Activated CD4-positive, CD25-positive, alpha-beta regulatory T cell treated with anti-CD3 and anti-CD28 coated beads, Interleukin-2, amount 50 U/mL, for 24 hours (primary cell): ENCODE data around the gene JAG2.

ENCODE experiments used
- ATAC-seq, 2 donors: fragments of 150-1000 bp; cut with Tn5 transposase; one replicate each; pipeline ENCODE4 v1.10.0; 2021; ENCODE audit warnings: mild to moderate bottlenecking in 1 of 2, moderate library complexity in 1 of 2

JAG2 gene

DNA sequence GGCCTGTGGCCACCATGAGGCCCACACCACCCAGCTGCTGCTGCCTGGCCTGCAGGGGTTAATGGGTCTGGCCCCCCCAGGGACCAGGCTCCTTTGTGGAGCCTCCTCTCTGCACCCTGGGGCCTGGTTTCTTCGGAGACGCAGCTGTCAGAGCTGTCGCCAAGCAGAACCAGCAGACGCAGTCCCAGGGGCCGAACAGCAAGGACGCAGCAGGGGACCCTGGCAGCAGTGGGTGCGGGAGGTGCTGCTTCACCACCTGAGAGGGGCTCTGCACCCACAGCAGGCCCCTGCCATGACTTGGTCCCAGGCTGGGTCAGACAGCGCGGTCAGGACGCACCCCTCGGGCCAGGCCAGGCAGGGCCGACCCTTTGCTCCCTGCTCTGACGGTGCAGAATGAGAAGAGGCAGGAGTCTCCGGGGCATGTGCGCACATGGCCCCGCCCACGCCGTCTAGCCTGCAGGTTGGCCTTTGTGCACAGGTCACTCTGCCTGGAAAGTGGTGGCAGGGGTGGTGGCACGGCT, 30.5 kb downstream of the JAG2 start:
- no peak for ATAC-seq

DNA sequence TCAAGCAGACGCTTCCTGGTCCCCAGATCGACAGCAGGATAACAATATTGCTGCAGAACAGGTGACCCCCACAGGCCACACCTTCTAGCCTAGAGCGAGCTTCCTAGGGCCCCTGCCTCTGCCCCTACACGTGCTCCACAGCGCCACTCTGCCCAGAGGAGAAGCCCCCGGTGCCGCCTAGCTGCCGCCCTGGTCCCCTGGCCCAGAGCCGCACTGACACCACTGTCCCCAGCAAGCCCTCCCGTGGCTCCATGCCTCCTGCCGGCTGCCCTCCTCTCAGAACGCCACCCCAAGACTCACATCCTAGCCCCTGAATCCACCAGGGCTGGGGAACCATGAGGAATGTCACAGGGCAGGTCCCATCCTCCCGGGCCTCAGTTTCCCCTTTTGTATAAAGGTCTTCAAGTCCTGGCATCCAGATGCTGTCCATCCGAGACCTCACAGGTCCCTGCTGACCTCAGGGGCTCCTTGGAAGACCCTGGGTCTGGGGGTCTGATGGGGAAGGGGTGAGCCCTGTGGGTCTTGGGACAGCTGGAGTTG, 31.0 kb downstream of the JAG2 start:
- ATAC-seq, result no peak

DNA sequence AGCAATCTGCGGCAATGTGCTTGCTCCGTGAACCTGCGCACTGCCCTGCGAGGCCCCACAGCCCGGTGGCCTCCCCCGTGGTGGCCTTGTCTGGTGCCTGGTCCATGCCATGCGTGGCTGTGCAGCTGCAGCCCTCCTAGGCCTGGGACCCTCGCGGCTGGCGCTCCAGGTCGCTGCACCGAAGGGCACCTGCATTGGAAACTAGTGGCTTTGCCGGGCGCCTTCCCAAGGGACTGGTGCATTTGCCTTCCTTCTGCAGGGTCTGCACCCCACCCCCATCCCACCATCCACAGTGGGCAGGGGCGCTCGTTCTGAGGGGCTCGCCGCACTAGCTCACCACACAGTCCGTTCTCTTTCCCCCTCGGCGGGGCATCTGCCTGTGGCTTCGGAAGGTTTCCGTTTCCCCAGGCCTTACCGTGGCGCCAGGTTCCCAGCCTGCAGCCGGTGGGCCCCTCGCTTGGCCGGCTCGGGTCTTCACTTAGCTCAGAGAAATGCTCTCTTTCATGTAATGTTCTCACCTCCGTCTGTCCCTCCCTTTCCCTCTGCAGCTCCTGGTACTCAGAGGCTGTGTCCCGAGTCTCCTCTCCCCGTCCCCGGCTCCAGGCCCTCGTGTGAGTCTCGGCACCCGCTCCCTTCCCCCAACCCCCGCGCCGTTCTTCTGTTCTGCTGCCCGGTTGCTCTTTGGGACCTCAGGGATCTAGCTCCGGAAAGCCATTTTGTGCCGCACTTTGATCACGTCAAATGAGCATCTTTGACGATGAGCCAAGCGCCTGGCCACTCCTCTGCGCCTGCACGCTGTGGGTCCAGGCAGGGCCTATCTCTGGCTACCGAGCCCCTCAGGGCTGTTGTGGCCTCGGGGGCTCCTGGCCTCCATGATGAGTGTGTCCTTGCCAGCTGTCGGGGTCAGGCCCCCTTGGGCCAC, 31.9 kb downstream of the JAG2 start:
- ATAC-seq, result no peak

DNA sequence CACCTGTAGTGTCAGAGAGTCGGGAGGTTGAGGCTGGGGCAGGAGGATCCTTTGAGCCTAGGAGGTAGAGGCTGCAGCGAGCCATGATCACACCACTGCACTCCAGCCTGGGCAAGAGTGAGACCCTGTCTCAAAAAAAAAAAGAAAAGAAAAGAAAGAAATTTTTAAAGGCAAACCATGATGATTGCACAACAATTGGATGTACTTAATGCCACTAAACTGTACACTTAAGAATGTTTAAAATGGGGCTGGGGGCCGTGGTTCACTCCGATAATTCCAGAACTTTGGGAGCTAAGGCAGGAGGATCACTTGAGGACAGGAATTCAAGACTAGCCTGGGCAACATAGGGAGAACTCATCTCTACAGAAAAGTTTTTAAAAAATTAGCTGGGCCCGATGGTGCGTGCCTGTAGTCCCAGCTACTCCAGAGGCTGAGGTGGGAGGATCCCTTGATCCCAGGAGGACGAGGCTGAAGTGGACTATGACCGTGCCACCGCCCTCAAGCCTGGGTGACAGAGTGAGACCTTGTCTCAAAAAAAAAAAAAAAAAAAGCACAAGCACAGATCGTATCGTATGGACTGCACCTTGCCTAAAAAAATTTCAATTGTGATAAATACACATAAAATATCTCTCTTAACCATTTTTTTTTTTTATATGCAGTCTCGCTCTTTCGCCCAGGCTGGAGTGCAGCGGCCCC, 32.7 kb downstream of the JAG2 start:
- ATAC-seq, result no peak

DNA sequence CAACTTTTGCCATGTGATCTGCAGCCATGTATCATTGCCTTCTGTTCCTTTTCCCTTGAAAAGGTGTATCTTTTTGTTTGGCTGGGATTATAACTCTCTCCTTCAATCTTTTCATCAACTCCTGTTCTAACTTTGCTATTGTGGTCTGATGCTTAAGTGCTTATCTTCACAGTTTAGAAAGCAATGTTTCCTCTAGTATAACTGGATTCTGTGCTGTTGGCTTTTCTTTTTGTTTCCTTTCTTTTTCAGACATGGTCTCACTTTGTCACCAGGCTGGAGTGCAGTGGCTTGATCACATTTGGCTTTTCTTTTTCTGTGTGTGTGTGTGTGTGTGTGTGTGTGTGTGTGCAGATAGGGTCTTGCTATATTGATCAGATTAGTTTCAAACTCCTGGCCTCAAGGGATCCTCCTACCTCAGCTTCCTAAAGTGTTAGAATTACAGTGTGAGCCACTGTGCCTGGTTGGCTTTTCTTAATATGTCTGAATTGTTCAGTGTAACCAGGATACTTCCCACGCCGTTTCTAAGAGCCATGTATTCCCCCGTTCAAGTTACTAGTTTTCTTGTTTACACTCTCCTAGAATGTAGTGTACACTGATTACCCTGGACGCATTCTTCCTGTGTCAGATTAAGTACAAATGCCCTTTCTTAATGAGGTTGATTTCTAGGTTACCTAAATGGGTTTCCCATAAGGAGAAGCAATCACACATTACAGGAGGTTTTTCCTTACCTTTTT, 35.5 kb downstream of the JAG2 start:
- ATAC-seq, result no peak

DNA sequence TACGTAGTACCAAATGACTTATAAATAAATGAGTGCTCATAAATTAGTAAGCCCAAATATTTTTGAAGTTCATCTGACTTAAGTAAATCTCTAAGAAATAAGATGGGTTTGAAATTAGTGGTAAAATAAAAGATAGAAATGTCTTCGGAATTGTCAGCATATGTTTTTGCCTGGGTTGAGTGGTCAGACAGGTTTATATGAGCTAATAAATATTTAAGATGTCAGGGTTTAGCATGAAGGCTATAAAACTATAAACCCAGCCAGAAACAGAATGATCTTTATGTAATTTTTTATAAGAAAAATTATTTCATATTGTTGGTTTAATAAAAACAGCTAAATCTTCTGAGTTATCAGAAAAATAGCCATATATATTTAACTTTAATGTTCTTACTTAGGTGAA, 37.3 kb downstream of the JAG2 start:
- ATAC-seq, result no peak

DNA sequence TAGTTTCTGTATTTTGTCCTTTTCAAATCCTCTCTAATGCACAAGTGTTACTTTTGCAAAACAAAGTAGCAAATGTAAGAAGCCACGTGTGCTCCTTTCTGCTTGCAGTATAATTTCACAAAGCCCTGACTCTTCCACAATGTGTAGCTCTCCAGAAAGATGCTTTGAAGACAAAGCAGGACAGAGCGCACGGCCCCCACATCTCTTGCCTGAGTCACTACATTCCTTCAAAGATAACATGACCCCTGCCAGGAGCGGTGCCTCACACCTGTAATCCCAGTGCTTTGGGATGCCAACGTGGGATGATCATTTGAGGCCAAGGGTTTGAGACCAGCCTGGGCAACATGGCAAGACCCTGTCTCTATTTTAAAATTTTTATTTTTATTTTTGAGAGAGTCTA, 40.5 kb downstream of the JAG2 start:
- ATAC-seq, result no peak

DNA sequence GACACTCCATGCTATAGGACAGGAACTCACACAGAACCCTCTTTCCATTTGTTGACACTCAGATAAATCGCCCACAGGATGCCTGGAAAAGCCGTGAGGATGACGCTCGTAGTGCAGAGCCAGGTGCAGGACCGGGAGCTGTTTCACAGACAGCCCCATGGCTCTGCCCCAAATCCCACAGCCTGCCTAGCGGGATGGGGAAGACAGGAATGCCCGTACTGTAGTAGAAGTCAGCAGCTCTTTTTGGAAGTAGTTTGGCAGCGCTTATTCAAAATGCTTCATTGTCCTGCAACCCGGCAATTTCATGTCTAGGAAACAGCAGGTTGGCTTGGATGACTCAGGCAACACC, 41.6 kb downstream of the JAG2 start:
- no peak for ATAC-seq

DNA sequence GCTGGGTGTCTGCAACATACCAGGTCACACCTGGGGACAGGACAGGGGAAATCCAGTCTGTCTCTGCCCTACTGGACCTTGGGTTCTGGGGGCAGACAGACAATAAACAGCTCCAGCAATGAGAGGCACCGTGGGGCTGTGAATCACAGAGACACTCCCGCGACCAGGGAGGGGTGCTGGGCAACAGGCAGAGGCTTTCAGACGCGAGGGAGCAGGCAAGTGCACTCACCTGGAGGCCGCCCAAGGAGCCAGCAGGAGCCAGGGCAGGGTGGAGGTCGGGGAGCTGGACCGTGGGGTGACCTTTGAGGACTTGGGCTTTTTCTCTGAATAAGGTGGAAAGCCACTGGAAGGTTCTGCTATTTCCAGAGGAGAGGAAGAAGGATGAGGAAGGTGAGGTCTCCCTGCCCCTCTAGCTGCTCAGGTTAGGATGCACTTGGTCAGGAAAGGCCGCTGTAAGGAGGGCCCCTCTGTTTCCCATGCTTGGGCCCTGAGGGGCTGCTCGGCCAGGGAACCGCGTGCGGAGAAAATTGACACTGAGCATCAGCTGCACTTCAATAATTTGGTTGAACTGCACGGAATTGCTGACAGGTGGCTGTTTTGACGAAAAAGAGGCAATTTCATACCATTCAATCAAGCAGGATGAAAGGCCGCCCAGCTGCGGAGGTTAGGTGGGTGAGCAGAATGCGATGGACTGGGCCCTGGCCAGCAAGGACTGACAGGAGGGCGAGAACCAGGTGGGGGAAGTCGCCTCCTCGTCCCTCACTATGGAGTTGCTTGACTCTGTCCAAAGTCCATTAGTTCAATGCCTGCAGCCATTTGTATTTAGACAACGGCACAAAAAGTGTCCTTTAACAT, 42.2 kb downstream of the JAG2 start:
- no peak for ATAC-seq

DNA sequence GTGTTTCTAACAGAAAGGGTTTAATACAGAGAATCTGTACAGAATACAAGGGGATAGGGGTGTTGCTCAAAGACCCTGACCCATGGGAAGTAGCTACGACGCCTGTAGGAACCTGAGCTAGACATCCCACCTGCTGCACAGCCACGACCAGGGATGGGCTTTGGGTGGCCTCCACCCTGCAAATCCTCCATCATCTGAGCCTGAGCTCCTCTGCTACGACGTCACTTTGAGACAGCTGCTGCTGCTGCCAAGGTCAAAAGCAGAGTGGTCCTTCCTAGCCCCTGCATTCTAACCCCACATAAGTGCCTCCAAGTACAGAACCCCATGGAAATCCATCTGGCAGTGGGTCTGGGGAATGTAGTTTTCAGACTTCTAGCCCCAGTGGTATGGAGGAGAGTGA, 43.8 kb downstream of the JAG2 start:
- no peak for ATAC-seq

DNA sequence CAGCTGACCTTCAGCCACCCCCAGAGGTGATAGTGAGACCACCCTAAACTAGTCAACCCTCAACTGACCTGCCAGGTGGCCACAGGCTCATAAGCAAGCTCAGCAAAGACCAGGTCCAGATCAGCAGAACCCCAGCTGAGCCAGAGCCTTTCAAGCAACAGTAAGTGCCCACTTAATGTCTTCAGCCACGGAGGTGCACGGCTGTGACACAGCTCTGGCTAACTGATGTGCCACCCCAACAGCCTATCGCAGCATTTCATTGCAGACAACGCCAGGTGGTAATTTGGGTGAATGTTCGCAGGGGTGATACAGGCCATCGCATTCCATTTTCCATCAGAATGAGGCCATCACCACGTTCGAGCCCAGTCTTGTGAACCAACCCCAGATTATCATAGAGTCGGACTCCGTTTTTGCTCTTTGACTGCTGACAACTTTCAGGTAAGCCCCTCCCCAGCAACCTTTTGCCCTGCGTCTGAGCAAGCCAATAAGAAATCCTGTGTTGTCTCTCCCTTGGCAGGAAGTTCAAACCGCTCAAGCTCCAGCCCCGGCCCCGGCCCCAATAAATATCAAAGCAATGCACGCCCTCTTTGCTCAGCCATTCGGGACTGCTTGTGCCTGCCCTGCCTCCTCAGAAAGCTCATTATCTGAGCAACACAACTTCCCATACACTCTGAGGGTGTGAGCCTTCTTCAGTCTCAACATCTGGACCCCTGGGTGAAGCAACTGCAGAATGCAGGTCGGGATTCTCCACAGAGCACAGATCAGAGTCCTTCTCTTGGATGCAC, 44.4 kb downstream of the JAG2 start:
- ATAC-seq, result no peak

DNA sequence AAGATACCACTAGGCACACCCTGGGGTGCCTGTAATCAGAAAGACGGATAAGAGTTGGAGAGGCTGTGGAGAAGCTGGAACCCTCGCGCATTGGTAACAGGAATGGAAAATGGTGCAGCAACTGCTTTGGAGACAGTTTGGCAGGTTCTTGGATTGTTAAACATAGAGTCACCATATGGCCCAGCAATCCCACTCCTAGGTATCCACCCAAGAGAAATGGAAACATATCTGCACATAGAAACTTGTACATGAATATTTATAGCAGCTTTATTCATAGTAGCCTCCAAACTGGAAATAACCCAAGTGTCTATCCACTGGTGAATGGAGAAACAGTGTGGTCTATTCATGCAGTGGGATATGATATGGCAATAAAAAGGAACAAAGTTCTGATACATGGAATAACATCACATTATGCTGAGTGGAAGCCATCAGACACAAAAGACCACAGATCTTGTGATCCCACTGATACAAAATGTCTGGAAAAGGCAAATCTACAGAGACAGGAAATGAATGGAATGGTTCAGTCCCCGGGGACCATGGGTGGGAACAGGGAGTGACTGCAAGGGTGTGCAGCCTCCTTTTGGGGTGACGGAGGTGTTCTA, 45.4 kb downstream of the JAG2 start:
- ATAC-seq, result no peak

DNA sequence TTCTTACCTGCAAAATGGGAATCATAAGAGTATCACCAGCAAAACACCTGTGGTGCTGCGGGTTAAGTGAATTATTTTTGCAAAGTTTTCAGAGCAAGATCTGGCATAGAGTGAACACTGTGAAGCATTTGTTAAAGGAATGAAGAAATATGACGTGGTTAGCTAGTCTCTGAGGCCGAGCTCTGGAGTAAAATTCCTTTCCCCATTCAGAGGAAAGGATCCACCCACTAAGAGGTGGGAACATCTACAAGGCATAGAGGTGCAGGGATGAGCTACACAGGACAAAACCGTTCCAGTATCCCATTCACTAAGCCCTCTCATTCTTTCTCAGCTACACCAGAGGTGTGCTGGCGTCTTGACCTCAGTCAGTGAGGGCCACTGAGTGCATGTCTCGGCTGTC, 48.5 kb downstream of the JAG2 start:
- no peak for ATAC-seq

DNA sequence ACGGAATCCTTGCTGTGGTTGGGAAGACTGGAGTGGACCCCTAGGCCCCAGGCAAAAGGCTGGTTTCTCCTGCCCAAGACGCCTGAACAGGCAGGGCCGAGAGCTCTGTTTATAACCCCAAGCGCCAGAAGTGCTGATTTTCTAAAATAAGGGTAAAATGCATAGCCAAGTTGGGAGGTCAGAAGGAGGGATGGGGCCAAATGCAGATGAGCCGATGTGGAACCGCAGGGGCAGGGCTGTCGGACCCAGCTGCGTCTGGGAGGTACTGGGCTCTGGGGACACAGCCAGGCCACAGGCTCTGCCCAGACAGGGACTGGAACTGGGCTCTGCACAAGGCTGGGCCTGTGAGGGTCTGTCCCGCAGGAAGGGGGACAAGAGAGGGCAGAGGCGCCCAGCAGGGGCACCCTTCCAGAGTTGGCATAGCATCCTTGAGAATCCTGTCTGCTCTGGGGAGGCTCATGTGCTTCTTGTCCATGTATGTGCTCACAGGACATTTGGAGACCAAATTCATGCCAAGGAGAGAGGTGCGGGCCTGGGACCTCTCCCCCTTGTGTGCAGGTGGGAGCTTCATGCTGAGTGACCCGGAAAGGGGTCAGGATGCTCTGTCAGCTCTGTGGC, 49.1 kb downstream of the JAG2 start:
- ATAC-seq, result no peak

DNA sequence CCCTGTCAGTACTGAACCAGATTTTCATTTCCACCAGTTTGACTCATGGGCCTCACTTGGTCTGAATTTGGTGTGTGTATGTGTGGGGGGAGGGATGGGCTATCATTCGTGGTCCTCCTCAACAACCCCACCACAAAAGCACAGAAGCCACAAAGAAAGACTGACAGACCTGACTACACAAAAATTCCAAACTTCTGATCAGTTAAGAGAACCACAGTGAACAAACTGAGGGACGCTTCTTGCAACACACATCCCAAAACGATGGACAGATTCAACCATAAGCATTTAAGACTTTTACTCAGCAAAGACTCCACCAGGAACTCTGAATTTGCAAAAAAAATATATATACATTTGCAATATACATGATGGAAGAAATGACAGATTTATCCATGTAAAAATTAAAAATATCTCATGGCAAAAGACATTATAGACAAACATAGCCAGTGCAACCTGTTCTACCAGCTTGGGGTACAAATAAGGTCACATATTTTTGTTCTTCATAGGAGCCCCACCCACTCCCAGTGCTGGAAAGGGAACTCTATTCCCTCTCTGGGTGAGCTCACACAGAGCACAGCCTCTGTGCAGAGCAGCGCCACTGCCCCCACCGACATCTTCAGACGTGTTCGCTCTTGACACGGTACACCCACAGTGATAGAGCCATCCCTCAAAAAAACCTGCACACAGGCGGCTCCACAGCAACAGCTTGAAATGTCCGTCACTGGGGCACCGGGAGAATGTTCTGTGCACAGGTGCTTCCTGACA, 49.7 kb downstream of the JAG2 start:
- no peak for ATAC-seq

DNA sequence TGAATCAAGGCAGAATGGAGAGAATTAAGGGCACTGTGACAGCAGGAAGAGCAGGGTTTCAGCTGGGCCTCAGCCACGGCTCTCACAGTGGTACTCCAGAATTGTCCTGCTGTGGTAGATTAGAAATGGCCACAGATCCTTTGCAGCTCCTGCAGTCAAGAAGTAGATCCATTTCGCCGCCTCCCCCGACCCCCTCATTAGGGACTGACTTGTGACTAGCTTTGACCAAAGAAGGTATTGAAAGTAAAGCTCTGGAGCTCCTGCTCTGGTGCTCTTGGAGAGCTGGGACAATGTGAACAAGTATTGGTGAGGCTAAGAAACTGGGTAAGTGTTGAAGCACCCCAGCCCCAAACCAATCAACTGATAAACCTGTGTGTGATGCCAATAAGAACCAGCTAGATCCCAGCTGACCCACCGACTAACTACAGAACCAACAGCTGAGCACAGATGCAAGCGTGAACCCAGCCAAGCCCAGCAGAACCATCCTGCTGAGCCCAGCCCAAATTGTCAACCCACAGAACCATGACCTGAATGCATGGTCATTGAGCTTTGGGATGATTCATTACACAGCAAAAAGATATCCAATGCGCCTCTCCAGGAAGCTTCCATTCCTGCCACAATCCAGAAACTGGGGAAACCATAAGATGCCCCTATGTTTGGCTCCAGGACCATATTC, 50.7 kb downstream of the JAG2 start:
- no peak for ATAC-seq

DNA sequence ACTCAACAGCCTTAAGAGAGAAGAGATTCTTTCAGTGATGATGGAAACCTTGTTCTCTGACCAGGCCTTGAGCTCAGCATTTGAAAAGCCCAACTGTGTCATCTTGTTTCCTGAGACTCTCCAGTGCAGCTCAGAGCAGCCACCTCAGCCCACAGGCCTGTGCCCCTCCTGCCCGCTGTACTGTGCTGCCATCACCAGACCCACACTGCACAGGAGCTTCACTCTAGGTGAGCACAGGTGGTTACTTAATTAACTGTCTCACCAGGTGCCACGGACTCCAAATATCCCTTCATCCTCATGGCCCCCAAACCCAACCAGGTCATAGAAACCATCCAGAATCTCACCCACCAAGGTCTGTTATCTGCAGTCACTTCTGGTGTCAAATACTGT, 51.3 kb downstream of the JAG2 start:
- no peak for ATAC-seq

DNA sequence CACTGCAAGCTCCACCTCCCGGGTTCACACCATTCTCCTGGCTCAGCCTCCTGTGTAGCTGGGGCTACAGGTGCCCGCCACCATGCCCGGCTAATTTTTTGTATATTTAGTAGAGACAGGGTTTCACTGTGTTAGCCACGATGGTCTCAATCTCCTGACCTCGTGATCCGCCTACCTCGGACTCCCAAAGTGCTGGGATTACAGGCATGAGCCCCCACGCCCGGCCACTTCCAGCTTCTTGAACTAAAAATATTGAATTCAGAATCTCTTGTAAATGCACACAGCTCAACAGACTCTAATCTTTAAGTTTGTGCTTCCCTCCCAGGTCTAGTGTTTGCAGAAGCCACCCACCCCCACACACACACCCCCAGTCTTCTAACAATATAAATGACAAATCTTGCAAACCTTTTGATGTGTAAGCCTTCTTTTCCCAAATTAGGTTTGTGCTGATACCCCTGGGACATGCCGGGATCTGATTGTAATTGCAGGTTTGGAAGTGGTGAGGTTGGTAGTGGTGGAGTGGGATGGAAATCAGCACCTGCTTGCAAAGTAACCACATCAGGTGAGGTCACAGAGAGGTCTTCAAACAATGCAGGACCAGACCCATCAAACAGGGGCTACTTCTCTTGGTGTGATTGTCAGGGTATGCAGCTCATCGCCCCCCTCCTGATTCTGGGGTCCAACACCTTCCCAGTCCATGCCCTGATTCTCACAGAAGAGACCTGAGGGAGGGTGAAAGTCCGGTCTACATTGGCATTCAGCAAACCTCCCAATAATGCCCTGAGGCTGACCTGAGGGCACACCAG, 51.9 kb downstream of the JAG2 start:
- ATAC-seq, result no peak
